Muscle layer of colon (tissue), 2 donors: ENCODE results near the gene LRTM1.

Source experiments
- H3K27ac ChIP-seq: one replicate; pipeline ENCODE4 v1.7.0; 2013; ENCODE audit warnings: low read depth, mild to moderate bottlenecking, low read length, moderate library complexity
- H3K27me3 ChIP-seq, 2 donors: one replicate each; pipeline ENCODE4 v1.7.0; 2013; ENCODE audit warnings: low read length in 2 of 2, mild to moderate bottlenecking in 2 of 2; ENCODE audit not compliant: insufficient read depth in 2 of 2, control insufficient read depth in 1 of 2
- H3K36me3 ChIP-seq: one replicate; pipeline ENCODE4 v1.7.0; 2013; ENCODE audit warnings: mild to moderate bottlenecking, low read length; ENCODE audit not compliant: insufficient read depth
- H3K4me1 ChIP-seq: one replicate; pipeline ENCODE4 v1.7.0; 2013; ENCODE audit warnings: mild to moderate bottlenecking, low read length; ENCODE audit not compliant: insufficient read depth
- H3K4me3 ChIP-seq, 2 donors: one replicate each; pipeline ENCODE4 v1.7.0; 2013; ENCODE audit warnings: low read length in 2 of 2, low read depth in 1 of 2, mild to moderate bottlenecking in 1 of 2, moderate library complexity in 1 of 2
- H3K9ac ChIP-seq: one replicate; pipeline ENCODE4 v1.7.0; 2013; ENCODE audit warnings: low read length
- H3K9me3 ChIP-seq: one replicate; pipeline ENCODE4 v1.7.0; 2013; ENCODE audit warnings: mild to moderate bottlenecking, low read length
- donor health status: abdominal sarcoma.
- donor health status: Adenocarcinoma of cecum.

Gene LRTM1

DNA sequence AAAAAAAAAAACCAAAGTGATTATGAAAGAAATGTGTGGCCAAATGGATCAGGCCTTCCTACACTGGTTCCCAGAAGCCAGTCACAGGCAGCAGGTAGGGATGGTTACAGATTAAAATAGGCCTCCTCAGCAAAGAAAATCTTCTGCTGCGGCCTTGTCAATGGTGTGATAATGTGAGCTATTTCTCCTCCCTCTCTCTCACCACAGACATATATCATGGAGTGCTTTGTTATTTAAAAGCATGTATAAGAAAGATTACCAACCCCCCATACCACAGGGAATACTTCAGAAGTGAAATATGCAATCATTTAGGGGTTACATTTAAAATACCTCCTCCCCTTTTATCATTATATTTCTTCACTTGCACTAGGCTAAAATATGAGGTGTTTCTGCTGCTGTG, 32.2 kb upstream of the LRTM1 start:
- H3K4me3 ChIP-seq, result no peak overlapping the region

DNA sequence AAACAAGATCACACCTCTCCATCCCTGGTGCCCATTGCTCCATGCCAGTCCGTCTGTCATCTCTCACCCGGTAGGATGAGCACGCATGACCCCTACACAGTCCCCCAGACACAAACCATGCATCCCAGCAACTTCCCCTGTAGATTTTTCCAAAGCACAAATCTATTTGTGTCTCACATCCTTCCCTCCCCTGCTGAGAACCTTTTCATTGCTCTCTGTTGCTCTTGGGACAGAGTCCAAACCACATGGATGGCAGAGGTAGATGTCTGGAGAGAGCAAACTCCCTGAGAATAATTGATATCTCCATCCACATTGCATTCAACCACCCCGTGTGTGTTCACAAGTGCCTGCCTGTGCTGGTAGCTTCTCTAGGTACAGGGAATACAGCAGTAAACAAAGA, 29.9 kb upstream of the LRTM1 start:
- Histone ChIP-seq H3K9me3 (no peaks in the 10 kb centered on the region), H3K27ac (no peak overlapping the region), H3K27me3 (no peaks in the 10 kb centered on the region), H3K4me1 (no peaks in the 10 kb centered on the region), H3K4me3 (no peak overlapping the region), H3K36me3 (no peaks in the 10 kb centered on the region), H3K9ac (no peak overlapping the region)

More for the DNA sequence above, 32.2 kb upstream of the LRTM1 start:
- Histone ChIP-seq H3K27ac (no peak overlapping the region), H3K9ac (no peak overlapping the region), H3K4me1 (no peaks in the 10 kb centered on the region), H3K9me3 (no peaks in the 10 kb centered on the region), H3K36me3 (no peaks in the 10 kb centered on the region), H3K27me3 (no peaks in the 10 kb centered on the region)

DNA sequence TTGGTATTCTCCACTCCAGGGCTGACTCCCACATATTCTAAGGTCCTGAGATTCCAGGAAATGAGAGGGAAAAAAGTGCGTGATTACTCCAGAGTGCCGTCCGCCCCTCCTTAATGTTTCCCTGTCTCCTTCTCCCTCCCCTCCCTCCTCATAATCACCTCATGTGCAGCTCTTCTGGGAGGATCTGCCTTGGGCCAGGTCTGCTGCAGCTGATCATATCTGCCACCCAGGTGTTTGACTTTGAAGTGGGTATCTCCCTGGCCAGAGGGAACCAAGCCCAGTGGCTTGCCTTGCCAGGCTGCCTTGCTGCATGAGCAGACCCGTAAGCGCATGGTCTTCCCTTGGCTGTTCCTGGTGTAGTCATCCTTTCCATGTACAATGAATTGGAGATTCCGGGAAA, 28.1 kb upstream of the LRTM1 start:
- Histone ChIP-seq H3K9me3 (no peaks in the 10 kb centered on the region), H3K4me1 (peaks cover 4% of the 10 kb centered on the region), H3K9ac (no peak overlapping the region), H3K4me3 (no peak overlapping the region), H3K27ac (no peak overlapping the region), H3K27me3 (no peaks in the 10 kb centered on the region), H3K36me3 (no peaks in the 10 kb centered on the region)

DNA sequence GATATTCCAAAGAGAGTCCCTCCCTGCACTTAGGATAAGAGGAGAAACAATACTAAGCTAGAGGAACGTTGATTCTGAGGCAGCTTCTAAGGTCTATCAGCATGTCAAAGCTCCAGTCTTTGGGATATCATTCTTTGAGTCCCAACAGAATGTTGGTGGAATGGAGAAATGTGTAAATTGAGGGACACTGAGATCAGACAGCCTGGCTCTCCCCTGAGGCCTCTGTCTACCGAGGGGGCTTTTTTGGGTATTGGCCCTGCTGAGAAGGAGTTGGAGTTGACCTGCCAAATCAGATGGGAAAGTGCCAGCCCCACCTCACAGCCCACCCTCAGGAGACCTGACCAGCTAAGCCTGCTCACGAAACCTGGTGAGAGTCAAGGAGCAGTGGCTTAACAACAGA, 27.6 kb upstream of the LRTM1 start:
- no peak overlapping the region for H3K9ac ChIP-seq
- H3K4me1 ChIP-seq, result peaks cover 4% of the 10 kb centered on the region
- H3K27ac ChIP-seq, result no peak overlapping the region
- no peaks in the 10 kb centered on the region for H3K27me3 ChIP-seq
- H3K36me3 ChIP-seq, result no peaks in the 10 kb centered on the region
- H3K4me3 ChIP-seq, result no peak overlapping the region
- H3K9me3 ChIP-seq, result no peaks in the 10 kb centered on the region

DNA sequence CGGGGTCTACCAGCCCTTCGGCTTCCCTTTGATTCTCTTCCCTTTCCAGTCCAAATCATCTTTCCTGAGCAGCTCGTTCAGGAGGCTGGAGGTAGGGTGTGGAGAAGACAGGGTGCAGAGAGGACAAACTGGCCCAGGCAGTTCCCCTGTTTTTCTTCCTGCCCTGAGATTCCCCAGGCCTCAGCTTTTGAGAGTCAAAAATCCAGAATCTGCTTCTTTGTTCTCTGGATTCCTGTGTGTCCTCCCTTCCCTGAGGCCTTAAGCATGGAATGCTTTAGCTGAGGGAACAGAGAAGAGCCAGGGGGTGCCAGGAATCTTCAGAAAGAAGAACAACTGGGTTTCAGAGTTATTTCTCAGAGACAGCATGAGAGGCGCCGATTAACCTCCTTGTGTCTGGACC, 26.7 kb upstream of the LRTM1 start:
- H3K36me3 ChIP-seq, result no peaks in the 10 kb centered on the region
- H3K27me3 ChIP-seq, result no peaks in the 10 kb centered on the region
- no peak overlapping the region for H3K9ac ChIP-seq
- H3K4me3 ChIP-seq, result no peak overlapping the region
- H3K9me3 ChIP-seq, result no peaks in the 10 kb centered on the region
- H3K27ac ChIP-seq, result no peak overlapping the region
- H3K4me1 ChIP-seq, result peaks cover 4% of the 10 kb centered on the region

DNA sequence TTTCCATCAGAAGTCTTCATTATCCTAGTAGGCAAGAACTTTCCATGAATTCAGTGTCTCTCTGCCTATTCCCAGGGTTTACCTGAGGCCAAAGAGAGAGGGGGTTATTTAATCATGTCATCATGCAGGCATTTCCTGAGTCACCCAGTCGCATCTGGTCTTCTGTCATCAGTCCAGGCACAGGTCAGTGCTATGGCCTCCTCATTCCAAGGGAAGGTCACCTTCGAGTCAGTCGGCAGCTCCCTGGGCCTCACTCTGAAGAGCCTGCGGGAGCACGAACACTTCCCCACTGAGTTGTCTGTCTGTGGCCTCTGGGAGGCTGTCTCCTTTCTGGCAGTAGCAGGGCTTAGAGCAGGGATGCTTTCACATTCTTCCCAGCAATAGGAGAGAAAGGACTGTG, 26.2 kb upstream of the LRTM1 start:
- no peaks in the 10 kb centered on the region for H3K27me3 ChIP-seq
- H3K4me3 ChIP-seq, result no peak overlapping the region
- no peaks in the 10 kb centered on the region for H3K36me3 ChIP-seq
- no peaks in the 10 kb centered on the region for H3K9me3 ChIP-seq
- peaks cover 4% of the 10 kb centered on the region for H3K4me1 ChIP-seq
- no peak overlapping the region for H3K9ac ChIP-seq
- no peak overlapping the region for H3K27ac ChIP-seq

DNA sequence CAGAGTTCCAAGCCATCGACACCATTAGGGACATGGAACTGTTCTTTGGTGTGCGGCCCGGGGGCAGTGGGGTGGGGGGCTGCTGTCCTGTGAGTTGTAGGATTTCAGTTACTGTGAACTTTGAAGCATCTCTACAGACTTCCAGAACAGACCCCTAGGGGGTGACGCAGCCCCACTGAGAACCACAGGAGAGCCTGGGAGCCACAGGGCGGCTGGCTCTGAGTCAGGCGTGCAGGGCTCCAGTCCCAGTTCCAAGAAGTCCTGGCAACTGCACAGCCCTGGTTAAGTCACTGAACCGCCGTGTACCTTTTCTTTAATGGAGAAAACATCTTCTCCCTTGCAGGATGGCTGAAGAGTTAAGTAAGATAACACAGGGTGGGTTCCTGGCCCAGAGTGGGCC, 23.5 kb upstream of the LRTM1 start:
- Histone ChIP-seq H3K4me3 (no peak overlapping the region), H3K27ac (no peak overlapping the region), H3K9ac (no peak overlapping the region), H3K36me3 (no peaks in the 10 kb centered on the region), H3K9me3 (no peaks in the 10 kb centered on the region), H3K27me3 (no peaks in the 10 kb centered on the region), H3K4me1 (peaks cover 4% of the 10 kb centered on the region)

DNA sequence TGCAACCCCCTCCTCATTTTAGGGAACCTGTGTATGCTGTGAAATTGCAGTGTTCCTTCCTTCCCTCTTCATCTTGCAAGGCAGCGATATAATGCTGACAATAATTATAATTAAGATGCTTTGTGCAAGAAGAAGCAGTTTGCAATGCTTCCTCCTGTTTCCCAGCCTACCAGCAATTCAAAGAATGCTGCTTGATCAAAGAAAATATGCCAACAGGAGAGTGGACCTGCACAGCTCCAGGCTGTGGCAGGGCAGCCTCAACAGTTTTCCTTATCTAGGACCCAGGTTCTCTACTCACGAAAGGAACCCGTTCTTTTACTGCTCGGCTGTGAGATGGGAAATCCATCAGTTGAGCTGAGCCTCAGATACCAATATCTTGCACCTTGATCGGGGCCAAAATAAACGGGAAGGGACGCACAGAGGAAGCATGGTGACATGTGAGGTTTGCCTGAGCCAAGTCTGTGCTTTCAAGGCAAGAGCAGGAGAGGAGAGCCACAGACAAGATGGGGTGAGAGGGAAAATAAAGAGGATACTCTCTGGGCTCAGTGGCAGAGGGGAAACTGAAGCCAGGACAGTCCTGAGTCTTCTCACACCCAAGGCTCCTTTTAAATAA, 22.6 kb upstream of the LRTM1 start:
- Histone ChIP-seq H3K4me3 (no peak overlapping the region), H3K9me3 (no peaks in the 10 kb centered on the region), H3K27ac (no peak overlapping the region), H3K9ac (no peak overlapping the region), H3K27me3 (no peaks in the 10 kb centered on the region), H3K4me1 (peaks cover 4% of the 10 kb centered on the region), H3K36me3 (no peaks in the 10 kb centered on the region)

DNA sequence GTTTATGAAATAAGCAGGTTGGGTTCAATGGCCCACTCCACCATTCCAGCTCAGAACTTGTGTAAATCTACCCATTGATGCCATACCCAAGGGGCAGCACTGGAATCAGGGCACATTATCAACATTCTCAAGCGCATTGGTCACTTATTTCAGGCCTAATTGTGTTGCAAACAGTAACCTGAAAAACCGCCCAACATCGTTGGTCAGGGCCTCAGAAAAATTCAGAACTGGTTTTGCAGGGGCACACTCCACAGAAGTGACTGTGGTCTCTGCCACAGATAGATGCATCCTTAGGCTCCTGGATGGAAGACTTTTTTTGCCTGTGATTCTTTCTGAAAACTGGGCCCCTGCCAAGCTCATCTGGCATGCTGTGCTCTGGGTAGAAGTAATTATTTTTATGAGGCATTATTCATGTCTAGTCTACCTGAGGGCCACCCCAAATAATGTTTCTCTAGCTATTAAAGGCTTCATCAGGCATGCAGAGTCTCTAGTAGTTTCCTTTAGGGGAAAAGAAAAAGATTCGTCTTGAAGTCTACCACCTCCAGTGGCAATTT, 21.7 kb upstream of the LRTM1 start:
- H3K36me3 ChIP-seq, result no peaks in the 10 kb centered on the region
- H3K4me1 ChIP-seq, result peaks cover 4% of the 10 kb centered on the region
- H3K27me3 ChIP-seq, result no peaks in the 10 kb centered on the region
- no peak overlapping the region for H3K4me3 ChIP-seq
- no peak overlapping the region for H3K27ac ChIP-seq
- no peaks in the 10 kb centered on the region for H3K9me3 ChIP-seq
- no peak overlapping the region for H3K9ac ChIP-seq

DNA sequence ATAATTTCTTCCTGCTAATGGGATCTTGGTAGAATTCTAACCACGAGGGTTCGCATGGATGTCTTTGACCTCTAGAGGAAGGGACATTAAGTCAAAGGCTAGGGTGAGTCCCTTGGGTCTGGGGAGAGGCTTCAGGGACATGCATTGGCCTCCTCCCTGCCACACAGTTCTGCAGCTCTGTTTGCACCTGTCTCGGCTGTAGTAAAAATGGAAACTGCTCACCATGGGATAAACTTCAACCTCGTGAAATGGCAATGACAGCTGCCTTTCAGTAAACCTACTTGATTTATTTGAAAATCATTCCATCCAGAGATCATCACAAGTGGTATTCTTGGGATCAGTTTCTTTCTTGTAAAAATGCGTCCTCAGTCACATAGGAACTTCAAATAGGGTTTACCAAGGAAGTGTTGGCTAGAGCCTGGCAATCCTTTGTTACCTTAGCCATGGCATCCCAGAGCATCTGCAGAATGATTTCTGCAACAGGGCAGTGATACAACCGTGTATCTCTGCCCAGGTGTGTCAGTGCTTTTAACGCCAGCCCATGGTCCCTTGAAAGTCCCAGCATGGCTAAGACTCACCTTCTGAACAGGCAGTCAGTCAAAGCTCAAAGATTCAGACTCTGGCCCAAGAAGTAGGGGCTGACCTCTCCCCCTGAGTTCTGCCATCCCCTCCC, 14.0 kb upstream of the LRTM1 start:
- Histone ChIP-seq H3K27me3 (no peaks in the 10 kb centered on the region), H3K9me3 (no peaks in the 10 kb centered on the region), H3K4me3 (no peak overlapping the region), H3K4me1 (no peaks in the 10 kb centered on the region), H3K27ac (no peak overlapping the region), H3K9ac (no peak overlapping the region), H3K36me3 (no peaks in the 10 kb centered on the region)

DNA sequence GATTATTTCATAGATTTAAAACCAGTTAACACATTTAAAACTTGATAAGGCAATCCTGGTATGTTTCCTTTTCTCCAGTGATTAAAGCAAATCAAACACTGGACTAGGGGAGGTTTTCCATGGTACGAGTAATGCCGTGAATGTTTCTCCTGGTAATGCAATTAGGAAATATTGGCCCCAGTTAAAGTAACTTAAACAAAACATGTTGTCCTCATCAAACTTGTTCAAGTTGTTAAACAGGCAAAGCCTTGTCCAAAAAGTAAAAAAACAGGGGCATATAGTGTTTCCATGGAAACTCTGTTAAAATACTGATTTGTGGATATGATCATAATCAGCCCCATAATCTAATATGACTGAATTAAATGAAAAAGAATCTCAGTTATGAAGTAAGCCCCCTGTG, 13.1 kb upstream of the LRTM1 start:
- Histone ChIP-seq H3K9ac (no peak overlapping the region), H3K36me3 (no peaks in the 10 kb centered on the region), H3K27ac (no peak overlapping the region), H3K9me3 (no peaks in the 10 kb centered on the region), H3K27me3 (no peaks in the 10 kb centered on the region), H3K4me1 (no peaks in the 10 kb centered on the region), H3K4me3 (no peak overlapping the region)
